GM12878 (cell line): ENCODE data around the gene CASP10. TPM values are rescaled to one million over a fixed set of nuclear protein-coding genes. Genes with fewer than 3 reads are reported as not detected.
A peak's percentile ranks its signal among the peaks of the same experiment; 100 is the strongest.

ENCODE experiments used
- ASH2L ChIP-seq: fragments of 300-600, 200-600 bp; sonication (generic); IDR thresholded peaks from 2 replicates; pipeline ENCODE4 v1.6.1; 2017; ENCODE audit warnings: low read depth, mild to moderate bottlenecking, borderline replicate concordance
- CBX3 ChIP-seq: fragments of 200-600 bp; sonication (generic); IDR thresholded peaks from 2 replicates; pipeline ENCODE4 v1.6.1; 2016; ENCODE audit warnings: low read depth, borderline replicate concordance
- CREB1 ChIP-seq: IDR thresholded peaks from 2 replicates; pipeline ENCODE4 v1.6.1; 2012; ENCODE audit warnings: low read depth, mild to moderate bottlenecking, inconsistent platforms
- EED ChIP-seq: sonication (generic); IDR thresholded peaks from 2 replicates; pipeline ENCODE4 v1.6.1; 2016; ENCODE audit warnings: antibody characterized with exemption, low read depth
- EZH2 ChIP-seq: IDR thresholded peaks from 2 replicates; pipeline ENCODE4 v1.6.1; 2012; ENCODE audit warnings: low read depth, mild to moderate bottlenecking, control low read depth, inconsistent platforms, low read length, borderline replicate concordance; ENCODE audit not compliant: control insufficient read depth
- GABPA ChIP-seq: IDR thresholded peaks from 2 replicates; pipeline ENCODE4 v1.6.1; 2014; ENCODE audit warnings: antibody characterized with exemption, low read depth, mild to moderate bottlenecking, inconsistent platforms
- HDGF ChIP-seq: fragments of 450-650 bp; IDR thresholded peaks from 2 replicates; pipeline ENCODE4 v1.6.1; 2016; ENCODE audit warnings: antibody characterized with exemption
- IKZF2 ChIP-seq, 2 experiments: fragments of 450-650 bp; IDR thresholded peaks; 2 replicates each; pipeline ENCODE4 v1.6.1; 2017; ENCODE audit warnings: mild to moderate bottlenecking in 2 of 2, moderate library complexity in 2 of 2
- IRF4 ChIP-seq: IDR thresholded peaks from 2 replicates; pipeline ENCODE4 v1.6.1; 2011; ENCODE audit warnings: low read depth, low read length
- JUNB ChIP-seq: IDR thresholded peaks from 2 replicates; pipeline ENCODE4 v1.6.1; 2016; ENCODE audit warnings: antibody characterized with exemption, mild to moderate bottlenecking
- MEF2B ChIP-seq: fragments of 450-650 bp; IDR thresholded peaks from 2 replicates; pipeline ENCODE4 v1.6.1; 2018; ENCODE audit warnings: mild to moderate bottlenecking, moderate library complexity; ENCODE audit not compliant: partially characterized antibody, poor library complexity, severe bottlenecking
- MTA2 ChIP-seq: fragments of 450-650 bp; IDR thresholded peaks from 2 replicates; pipeline ENCODE4 v1.6.1; 2016; ENCODE audit warnings: low read depth, mild to moderate bottlenecking, moderate library complexity
- NFIC ChIP-seq: IDR thresholded peaks from 2 replicates; pipeline ENCODE4 v1.6.1; 2012; ENCODE audit warnings: low read depth, mild to moderate bottlenecking, inconsistent platforms, low read length, moderate library complexity
- PML ChIP-seq: IDR thresholded peaks from 2 replicates; pipeline ENCODE4 v1.6.1; 2012; ENCODE audit warnings: low read length, inconsistent platforms
- POLR2A ChIP-seq: IDR thresholded peaks from 2 replicates; pipeline ENCODE4 v1.6.1; 2011; ENCODE audit warnings: low read depth, mild to moderate bottlenecking, low read length
- RAD21 ChIP-seq: IDR thresholded peaks from 2 replicates; pipeline ENCODE4 v1.6.1; 2011; ENCODE audit warnings: mild to moderate bottlenecking, low read depth, low read length, moderate library complexity; ENCODE audit not compliant: insufficient read depth
- RCOR1 ChIP-seq: conservative IDR thresholded peaks from 2 replicates; pipeline ENCODE4 v1.6.1; 2012; ENCODE audit warnings: low read depth, low read length, improper control_type of control experiment
- RELA ChIP-seq: fragments of 450-650 bp; IDR thresholded peaks from 2 replicates; pipeline ENCODE4 v1.8.0; 2014; ENCODE audit warnings: borderline replicate concordance; ENCODE audit not compliant: partially characterized antibody
- SPI1 ChIP-seq: IDR thresholded peaks from 2 replicates; pipeline ENCODE4 v1.6.1; 2011; ENCODE audit warnings: low read depth, mild to moderate bottlenecking, low read length, moderate library complexity, borderline replicate concordance; ENCODE audit not compliant: insufficient read depth
- SRF ChIP-seq, 2 experiments: IDR thresholded peaks; 2 replicates each; pipeline ENCODE4 v1.6.1; 2011; ENCODE audit warnings: low read depth in 2 of 2, low read length in 2 of 2, mild to moderate bottlenecking in 1 of 2, moderate library complexity in 1 of 2
- SUZ12 ChIP-seq: fragments of 200-600 bp; sonication (generic); IDR thresholded peaks from one replicate; pipeline ENCODE4 v1.6.1; 2018; ENCODE audit warnings: antibody characterized with exemption, mild to moderate bottlenecking; ENCODE audit not compliant: unreplicated experiment
- TAF1 ChIP-seq: IDR thresholded peaks from 2 replicates; pipeline ENCODE4 v1.6.1; 2011; ENCODE audit warnings: mild to moderate bottlenecking, low read depth, low read length, borderline replicate concordance
- ZSCAN29 ChIP-seq: fragments of 450-650 bp; IDR thresholded peaks from 2 replicates; pipeline ENCODE4 v1.6.1; 2017; ENCODE audit warnings: mild to moderate bottlenecking, moderate library complexity
- polyA plus RNA-seq, 11 experiments: library from polyadenylated mRNA; depleted of rRNA in 4 of 11; unstranded in 6 of 11; stranded (reverse) in 5 of 11; fragments of >200 nt; fragmentation: Nextera tagmentation in 4 of 11; fragmentation: Illumina TruSeq in 1 of 11; extraction: Ambion mirVana in 4 of 11; extraction: Trizol in 1 of 11; gene quantifications; 1 replicate in 1 of 11; 2 replicates in 10 of 11; pipeline versions ENCODE4 v1.2.1 to v1.2.3, GENCODE V29; 2011 to 2016; ENCODE audit warnings: inconsistent platforms in 2 of 11, missing spikeins in 2 of 11, low read depth in 1 of 11
- total RNA-seq, 4 experiments: library from RNA; depleted of rRNA in 3 of 4; stranded (reverse); fragments of >200 nt in 3 of 4; fragmentation: Illumina TruSeq in 1 of 4; extraction: Trizol in 1 of 4; gene quantifications; 2 replicates each; pipeline versions ENCODE4 v1.2.1 to v1.2.3, GENCODE V29; 2013 to 2021
- TF ChIP-seq, protein P1 (sequence below): IDR thresholded peaks from 2 replicates; pipeline ENCODE4 v1.6.1; 2012; ENCODE audit warnings: low read depth, low read length, improper control_type of control experiment
- TF ChIP-seq, protein P2 (sequence below): fragments of 450-650 bp; IDR thresholded peaks from 2 replicates; pipeline ENCODE4 v1.6.1; 2017; ENCODE audit warnings: borderline replicate concordance
- TF ChIP-seq, protein P3 (sequence below): fragments of 450-650 bp; conservative IDR thresholded peaks from 2 replicates; pipeline ENCODE4 v1.6.1; 2017; ENCODE audit warnings: mild to moderate bottlenecking, moderate library complexity
- TF ChIP-seq, protein P4 (sequence below): IDR thresholded peaks from 2 replicates; pipeline ENCODE4 v1.6.1; 2011; ENCODE audit warnings: mild to moderate bottlenecking, low read depth, low read length, moderate library complexity; ENCODE audit not compliant: insufficient replicate concordance

CASP10 gene
- total and polyA plus RNA-seq, 10 of the 15 experiments (the other 5 are each of a cell fraction or from before 2014, with no cell fraction given), result 7.2 to 14.1 (median 10.8) TPM

DNA sequence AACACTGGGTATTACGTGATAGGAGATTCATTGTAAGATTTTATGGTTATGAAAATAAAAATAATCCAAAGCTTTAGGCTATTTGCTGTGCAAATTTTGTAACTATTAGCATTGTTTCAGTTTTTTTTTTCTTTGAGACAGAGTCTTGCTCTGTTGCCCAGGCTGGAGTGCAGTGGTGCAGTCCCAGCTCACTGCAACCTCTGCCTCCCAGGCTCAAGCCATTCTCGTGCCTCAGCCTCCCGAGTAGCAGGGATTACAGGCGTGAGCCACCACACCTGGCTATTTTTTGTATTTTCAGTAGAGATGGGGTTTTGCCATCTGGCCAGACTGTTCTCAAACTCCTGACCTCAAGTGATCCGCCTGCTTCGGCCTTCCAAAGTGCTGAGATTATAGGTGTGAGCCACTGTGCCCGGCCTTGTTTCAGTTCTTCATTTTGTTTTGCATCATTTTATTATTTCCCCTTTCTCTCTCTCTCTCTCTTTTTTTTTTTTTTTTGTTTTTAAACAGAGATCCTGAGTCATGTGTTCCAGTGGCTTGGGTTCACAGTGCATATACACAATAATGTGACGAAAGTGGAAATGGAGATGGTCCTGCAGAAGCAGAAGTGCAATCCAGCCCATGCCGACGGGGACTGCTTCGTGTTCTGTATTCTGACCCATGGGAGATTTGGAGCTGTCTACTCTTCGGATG, 25.8 kb downstream of the CASP10 start (continued):
- TF ChIP-seq CREB1 (no peak), EZH2 (no peak), SUZ12 (no peak), SRF (IDR thresholded peaks at IDR 0.05; ENCODE audit: low read depth in 2 of 2, low read length in 2 of 2) (no peak), RELA (no peak), TAF1 (no peak), SPI1 (peak; percentile 73), RAD21 (no peak), IRF4 (0 out of 2 replicates have a peak, but pooled peaks have one; percentile 41), NFIC (no peak), MEF2B (peak; percentile 44), PML (no peak), IKZF2 (IDR thresholded peaks at IDR 0.05) (peak; percentile 91 to 92), ASH2L (no peak), JUNB (no peak), MTA2 (peak; percentile 84), ZSCAN29 (no peak), HDGF (no peak), EED (0 out of 2 replicates have a peak, but pooled peaks have one; percentile 22), GABPA (no peak), POLR2A (no peak), RCOR1 (no peak; the same call in 1 of the 2 replicates), CBX3 (no peak)
- TF ChIP-seq, protein P1, sequence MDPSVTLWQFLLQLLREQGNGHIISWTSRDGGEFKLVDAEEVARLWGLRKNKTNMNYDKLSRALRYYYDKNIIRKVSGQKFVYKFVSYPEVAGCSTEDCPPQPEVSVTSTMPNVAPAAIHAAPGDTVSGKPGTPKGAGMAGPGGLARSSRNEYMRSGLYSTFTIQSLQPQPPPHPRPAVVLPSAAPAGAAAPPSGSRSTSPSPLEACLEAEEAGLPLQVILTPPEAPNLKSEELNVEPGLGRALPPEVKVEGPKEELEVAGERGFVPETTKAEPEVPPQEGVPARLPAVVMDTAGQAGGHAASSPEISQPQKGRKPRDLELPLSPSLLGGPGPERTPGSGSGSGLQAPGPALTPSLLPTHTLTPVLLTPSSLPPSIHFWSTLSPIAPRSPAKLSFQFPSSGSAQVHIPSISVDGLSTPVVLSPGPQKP, result no peak
- TF ChIP-seq, protein P2, sequence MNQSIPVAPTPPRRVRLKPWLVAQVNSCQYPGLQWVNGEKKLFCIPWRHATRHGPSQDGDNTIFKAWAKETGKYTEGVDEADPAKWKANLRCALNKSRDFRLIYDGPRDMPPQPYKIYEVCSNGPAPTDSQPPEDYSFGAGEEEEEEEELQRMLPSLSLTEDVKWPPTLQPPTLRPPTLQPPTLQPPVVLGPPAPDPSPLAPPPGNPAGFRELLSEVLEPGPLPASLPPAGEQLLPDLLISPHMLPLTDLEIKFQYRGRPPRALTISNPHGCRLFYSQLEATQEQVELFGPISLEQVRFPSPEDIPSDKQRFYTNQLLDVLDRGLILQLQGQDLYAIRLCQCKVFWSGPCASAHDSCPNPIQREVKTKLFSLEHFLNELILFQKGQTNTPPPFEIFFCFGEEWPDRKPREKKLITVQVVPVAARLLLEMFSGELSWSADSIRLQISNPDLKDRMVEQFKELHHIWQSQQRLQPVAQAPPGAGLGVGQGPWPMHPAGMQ, result no peak
- TF ChIP-seq, protein P3, sequence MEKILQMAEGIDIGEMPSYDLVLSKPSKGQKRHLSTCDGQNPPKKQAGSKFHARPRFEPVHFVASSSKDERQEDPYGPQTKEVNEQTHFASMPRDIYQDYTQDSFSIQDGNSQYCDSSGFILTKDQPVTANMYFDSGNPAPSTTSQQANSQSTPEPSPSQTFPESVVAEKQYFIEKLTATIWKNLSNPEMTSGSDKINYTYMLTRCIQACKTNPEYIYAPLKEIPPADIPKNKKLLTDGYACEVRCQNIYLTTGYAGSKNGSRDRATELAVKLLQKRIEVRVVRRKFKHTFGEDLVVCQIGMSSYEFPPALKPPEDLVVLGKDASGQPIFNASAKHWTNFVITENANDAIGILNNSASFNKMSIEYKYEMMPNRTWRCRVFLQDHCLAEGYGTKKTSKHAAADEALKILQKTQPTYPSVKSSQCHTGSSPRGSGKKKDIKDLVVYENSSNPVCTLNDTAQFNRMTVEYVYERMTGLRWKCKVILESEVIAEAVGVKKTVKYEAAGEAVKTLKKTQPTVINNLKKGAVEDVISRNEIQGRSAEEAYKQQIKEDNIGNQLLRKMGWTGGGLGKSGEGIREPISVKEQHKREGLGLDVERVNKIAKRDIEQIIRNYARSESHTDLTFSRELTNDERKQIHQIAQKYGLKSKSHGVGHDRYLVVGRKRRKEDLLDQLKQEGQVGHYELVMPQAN, result no peak
- TF ChIP-seq, protein P4, sequence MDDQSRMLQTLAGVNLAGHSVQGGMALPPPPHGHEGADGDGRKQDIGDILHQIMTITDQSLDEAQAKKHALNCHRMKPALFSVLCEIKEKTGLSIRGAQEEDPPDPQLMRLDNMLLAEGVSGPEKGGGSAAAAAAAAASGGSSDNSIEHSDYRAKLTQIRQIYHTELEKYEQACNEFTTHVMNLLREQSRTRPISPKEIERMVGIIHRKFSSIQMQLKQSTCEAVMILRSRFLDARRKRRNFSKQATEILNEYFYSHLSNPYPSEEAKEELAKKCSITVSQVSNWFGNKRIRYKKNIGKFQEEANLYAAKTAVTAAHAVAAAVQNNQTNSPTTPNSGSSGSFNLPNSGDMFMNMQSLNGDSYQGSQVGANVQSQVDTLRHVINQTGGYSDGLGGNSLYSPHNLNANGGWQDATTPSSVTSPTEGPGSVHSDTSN, result no peak
